ENCODE data around the gene MRPL24. TPM values are rescaled to one million over a fixed set of nuclear protein-coding genes. Genes with fewer than 3 reads are reported as not detected.
A peak's percentile ranks its signal among the peaks of the same experiment; 100 is the strongest.

Gene MRPL24
- total and polyA plus RNA-seq, 9 of the 15 experiments (the other 6 are each of a cell fraction or from before 2014, with no cell fraction given), result 74.3 to 267 (median 113) TPM

GRCh38 chr1:156728599-156729462, 12.1 kb downstream of the MRPL24 start, which contains the start of gene ISG20L2 (continued):
- TF ChIP-seq THRA (IDR thresholded peaks at IDR 0.05) (no peak), SIRT6 (IDR thresholded peaks at IDR 0.05; ENCODE audit: low read depth, low read length) (no peak), VEZF1 (CRISPR knock-in tag; IDR thresholded peaks at IDR 0.05) (peak; percentile 73), ZNF57 (CRISPR knock-in tag; IDR thresholded peaks at IDR 0.05) (no peak), SLC30A9 (CRISPR knock-in tag; IDR thresholded peaks at IDR 0.05) (no peak), ZNF639 (CRISPR knock-in tag; conservative IDR thresholded peaks at IDR 0.05 in 1 of 2, IDR thresholded peaks at IDR 0.05 in 1 of 2) (peak in 1 of 2 experiments; percentile 90; a peak in 2 of 4 replicates), CHD4 (IDR thresholded peaks at IDR 0.05; ENCODE audit: insufficient read depth, insufficient replicate concordance, low read depth, low read length, poor library complexity, severe bottlenecking) (no peak), FIP1L1 (IDR thresholded peaks at IDR 0.05; ENCODE audit: low read depth, low read length, poor library complexity, severe bottlenecking) (no peak), CTBP1 (IDR thresholded peaks at IDR 0.05; ENCODE audit: borderline replicate concordance) (peak; percentile 84), RREB1 (CRISPR knock-in tag; IDR thresholded peaks at IDR 0.05) (peak; percentile 19; the same call in 1 of the 2 replicates), POU5F1 (IDR thresholded peaks at IDR 0.05; ENCODE audit: borderline replicate concordance, low read depth, low read length, partially characterized antibody) (no peak), HSF4 (CRISPR knock-in tag; IDR thresholded peaks at IDR 0.05; ENCODE audit: borderline replicate concordance) (no peak), MYNN (IDR thresholded peaks at IDR 0.05) (no peak), MYNN (CRISPR knock-in tag; IDR thresholded peaks at IDR 0.05) (no peak), ETV1 (tag; conservative IDR thresholded peaks at IDR 0.05; ENCODE audit: low read depth) (no peak; the same call in 1 of the 2 replicates), ZBTB17 (CRISPR knock-in tag; IDR thresholded peaks at IDR 0.05) (peak; percentile 72; the same call in 1 of the 2 replicates)
